Measurements from ENCODE around the gene GMPPB. TPM values are rescaled to one million over a fixed set of nuclear protein-coding genes. Genes with fewer than 3 reads are reported as not detected.

Gene GMPPB
- total and polyA plus RNA-seq, 2 of the 8 experiments (the other 6 are each of a cell fraction or from before 2014, with no cell fraction given) = 20.9 to 23.9 TPM

GRCh38 chr3:49707113-49707480 lies 16.7 kb downstream of the GMPPB start:
- no peak overlapping the region for H3K9ac ChIP-seq (replicated peaks in 1 of 4; ENCODE audit: extremely low read depth in 1 of 4, low read depth in 3 of 4, low read length in 3 of 4)
- H2BK15ac ChIP-seq (ENCODE audit: low read length) = no peak overlapping the region
- no peak overlapping the region for H3K4ac ChIP-seq (replicated peaks; ENCODE audit: insufficient read length, low read depth, low read length)
- no peak overlapping the region for H3K23ac ChIP-seq (ENCODE audit: insufficient read length)
- no peaks in the 10 kb centered on the region for H3K79me1 ChIP-seq (ENCODE audit: low read depth, low read length)
- H3K79me2 ChIP-seq (ENCODE audit: control insufficient read depth in 1 of 2, insufficient read depth in 2 of 2, low read length in 2 of 2) = no peaks in the 10 kb centered on the region
- H4K91ac ChIP-seq (replicated peaks; ENCODE audit: insufficient read length, low read length) = no peak overlapping the region
- H2AK5ac ChIP-seq (ENCODE audit: low read depth, low read length) = no peak overlapping the region
- H3K4me1 ChIP-seq (replicated peaks in 1 of 4; ENCODE audit: control insufficient read depth in 3 of 4, insufficient read depth in 4 of 4, low read length in 3 of 4) = peaks cover 0 to 3% (median 1%) of the 10 kb centered on the region in 4 experiments; a peak in 4 of 7 replicates
- ChIA-PET CTCF (ENCODE audit: partially characterized antibody) (interaction anchor here (0.7 to 9.7 kb wide), 3 partner anchors 11 to 119 kb away, joined by 3 to 127 read pairs (median 11); partner anchors contain the start of gene AMIGO3), POLR2A (ENCODE audit: partially characterized antibody) (interaction anchor here (0.6 to 2.1 kb wide), 2 partner anchors 11 to 335 kb away, joined by 3 to 11 read pairs; partner anchors contain the start of gene AMIGO3)
- no peak overlapping the region for H2BK12ac ChIP-seq (ENCODE audit: low read depth, low read length)
- no peak overlapping the region for H3K18ac ChIP-seq (ENCODE audit: extremely low read depth, low read length)
- no peak overlapping the region for H2AFZ ChIP-seq (ENCODE audit: low read length)
- H4K5ac ChIP-seq (ENCODE audit: insufficient read length, low read depth, low read length) = no peak overlapping the region
- DNase-seq (ENCODE audit: low read depth in 1 of 2, low spot score in 2 of 2) (no peak), FAIRE-seq (no peak)
- H3K56ac ChIP-seq (replicated peaks; ENCODE audit: insufficient read length, low read depth, low read length) = no peak overlapping the region
- H3K27ac ChIP-seq (ENCODE audit: low read depth, low read length) = no peak overlapping the region
- H3K36me3 ChIP-seq (ENCODE audit: control insufficient read depth in 2 of 4, insufficient read depth in 4 of 4, low read length in 3 of 4) = peaks cover 3 to 4% (median 4%) of the 10 kb centered on the region in 4 experiments; a peak in 5 of 8 replicates
- H2BK20ac ChIP-seq (ENCODE audit: low read length) = no peak overlapping the region
- TF ChIP-seq FOSL1 (IDR thresholded peaks at IDR 0.05; ENCODE audit: insufficient read depth, low read depth, low read length) (no peak), POLR2A (IDR thresholded peaks at IDR 0.05; ENCODE audit: control extremely low read depth in 1 of 2, low read depth in 2 of 2, low read length in 2 of 2) (no peak), SRF (IDR thresholded peaks at IDR 0.05; ENCODE audit: low read depth, low read length) (no peak)
- no peaks in the 10 kb centered on the region for H3K9me3 ChIP-seq (ENCODE audit: insufficient read depth in 2 of 2, low read depth in 1 of 2, low read length in 1 of 2)
- no peak overlapping the region for H2BK120ac ChIP-seq (replicated peaks; ENCODE audit: low read depth, low read length)
- no peak overlapping the region for H2BK5ac ChIP-seq (ENCODE audit: low read depth, low read length)
- WGBS, 2 experiments (ENCODE audit: extremely low coverage in 1 of 2, insufficient coverage in 1 of 2, insufficient read length in 1 of 2, insufficient replicate concordance in 2 of 2, low coverage in 1 of 2, low lambda C conversion rate in 2 of 2, missing lambda C conversion rate in 1 of 2) = 97% methylated on average over 3 of the region's 4 CpGs; no CpG with 5 or more reads in 1 of the 2 experiments
- H3K23me2 ChIP-seq (ENCODE audit: low read depth, low read length) = no peaks in the 10 kb centered on the region
- H4K8ac ChIP-seq (ENCODE audit: extremely low read depth, insufficient read depth, low read length) = no peak overlapping the region
- no peaks in the 10 kb centered on the region for H3K27me3 ChIP-seq (replicated peaks in 1 of 4; ENCODE audit: control insufficient read depth in 3 of 4, extremely low read depth in 1 of 4, insufficient read depth in 3 of 4, low read length in 3 of 4)
- H3K4me2 ChIP-seq (ENCODE audit: insufficient read depth in 1 of 2, low read depth in 2 of 2, low read length in 2 of 2) = no peak overlapping the region
- H3K4me3 ChIP-seq (ENCODE audit: extremely low read depth in 1 of 4, insufficient read depth in 2 of 4, low read depth in 3 of 4, low read length in 4 of 4) = no peak overlapping the region
- H4K20me1 ChIP-seq (replicated peaks in 1 of 2; ENCODE audit: control insufficient read depth in 1 of 2, insufficient read depth in 2 of 2, low read length in 2 of 2) = peaks cover 0 to 12% of the 10 kb centered on the region in 2 experiments
- no peak overlapping the region for H3K14ac ChIP-seq (ENCODE audit: insufficient read length)

Data from H1 (cell line).